G401.6 (cell line): Measurements from ENCODE around the gene PLA2G2A.
"Not testable (repeated sequence)": the region's sequence is repeated elsewhere in the genome, so short reads cannot be mapped to it uniquely, and the experiment has no call there.

Experiments used
- FAIRE-seq: peaks from 2 replicates; lab custom pipeline; 2012; peaks lifted over from hg19 to GRCh38; lab: Jason Lieb, UNC

The PLA2G2A gene

GRCh38 chr1:19979494-19979977 is at the start of gene PLA2G2A:
PLA2G2A (minus strand) TSS chr1:19979618; CDS start chr1:19978773, 845 bp downstream.
- FAIRE-seq: no peak

GRCh38 chr1:20028726-20029125 is 49.3 kb upstream of the PLA2G2A start:
- no peak for FAIRE-seq

GRCh38 chr1:20028125-20028524 is 48.7 kb upstream of the PLA2G2A start:
- no peak for FAIRE-seq

GRCh38 chr1:20017741-20018140 is 38.3 kb upstream of the PLA2G2A start:
- no peak for FAIRE-seq

GRCh38 chr1:20014153-20014552 is 34.7 kb upstream of the PLA2G2A start:
- no peak for FAIRE-seq

- FAIRE-seq: no peak
Measured at GRCh38 chr1:20010016-20010415, 30.6 kb upstream of the PLA2G2A start.

GRCh38 chr1:20009212-20009611 is 29.8 kb upstream of the PLA2G2A start:
- FAIRE-seq: no peak

- no peak for FAIRE-seq
Measured at GRCh38 chr1:20008391-20008841, 29.0 kb upstream of the PLA2G2A start.

GRCh38 chr1:19998823-19999222 is 19.4 kb upstream of the PLA2G2A start:
- FAIRE-seq: not testable (repeated sequence)

GRCh38 chr1:19990689-19991088 is 11.3 kb upstream of the PLA2G2A start:
- no peak for FAIRE-seq

GRCh38 chr1:19990182-19990582 is 10.8 kb upstream of the PLA2G2A start:
- FAIRE-seq: not testable (repeated sequence)

GRCh38 chr1:19988267-19989006 is 9.0 kb upstream of the PLA2G2A start:
- no peak for FAIRE-seq

- no peak for FAIRE-seq
Measured at GRCh38 chr1:19987719-19988118, 8.3 kb upstream of the PLA2G2A start.

GRCh38 chr1:19984409-19985016 is 5.1 kb upstream of the PLA2G2A start:
- FAIRE-seq: not testable (repeated sequence)

GRCh38 chr1:19981507-19982312 is 2.3 kb upstream of the PLA2G2A start:
- no peak for FAIRE-seq

GRCh38 chr1:19981170-19981506 is 1.7 kb upstream of the PLA2G2A start:
- no peak for FAIRE-seq

- no peak for FAIRE-seq
Measured at GRCh38 chr1:19980314-19980713, 896 bp upstream of the PLA2G2A start.

GRCh38 chr1:19978143-19978542 is 1.3 kb downstream of the PLA2G2A start:
- no peak for FAIRE-seq

GRCh38 chr1:19976317-19977003 is 3.0 kb downstream of the PLA2G2A start:
- no peak for FAIRE-seq

- no peak for FAIRE-seq
Measured at GRCh38 chr1:19975423-19976193, 3.8 kb downstream of the PLA2G2A start.

GRCh38 chr1:19974822-19975416 is 4.5 kb downstream of the PLA2G2A start:
- no peak for FAIRE-seq
